IPS-NIHi7 (cell line): ENCODE results near the gene F10.
A peak's percentile ranks its signal among the peaks of the same experiment; 100 is the strongest.

ENCODE experiments used
- DNase-seq: peaks from one replicate; pipeline ENCODE4 v3.0.0; 2012; ENCODE audit warnings: mixed read lengths; ENCODE audit errors: extremely low spot score

F10 gene

DNA sequence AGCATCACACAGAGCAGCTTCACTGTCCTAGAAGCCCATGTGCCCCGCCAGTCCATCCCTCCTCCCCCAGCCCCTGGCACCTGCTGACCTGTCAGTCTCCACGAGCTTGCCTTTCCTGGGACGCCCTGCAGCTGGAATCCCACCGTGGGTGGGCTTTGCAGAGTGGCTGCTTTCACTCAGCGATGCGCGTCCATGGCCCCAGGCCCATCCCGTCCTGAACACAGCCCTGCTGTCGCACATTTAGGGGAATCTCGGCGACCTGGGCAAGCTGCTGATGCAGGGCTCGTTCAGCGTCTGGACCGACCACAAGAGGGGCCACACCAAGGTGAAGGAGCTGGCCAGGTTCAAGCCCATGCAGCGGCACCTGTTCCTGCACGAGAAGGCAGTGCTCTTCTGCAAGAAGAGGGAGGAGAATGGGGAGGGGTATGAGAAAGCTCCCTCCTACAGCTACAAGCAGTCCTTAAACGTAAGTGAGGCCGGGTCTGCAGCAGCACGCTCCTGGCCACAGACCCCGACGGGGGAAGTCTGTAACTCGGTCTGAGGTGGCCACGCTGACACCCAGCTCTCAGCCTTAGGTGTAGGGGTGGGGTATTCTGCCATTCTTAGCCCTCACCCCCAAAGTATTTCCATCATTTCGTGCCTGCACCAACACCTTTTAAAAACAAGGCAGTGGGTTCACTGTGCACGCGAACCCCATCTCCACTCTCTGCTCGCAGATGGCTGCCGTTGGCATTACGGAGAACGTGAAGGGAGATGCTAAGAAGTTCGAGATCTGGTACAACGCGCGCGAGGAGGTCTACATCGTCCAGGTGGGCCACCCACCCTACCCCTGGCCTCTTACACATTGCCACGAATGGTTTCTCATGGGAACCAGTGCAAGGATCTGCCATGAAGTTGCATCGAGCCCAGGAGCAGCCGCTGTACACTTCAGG lies 35.3 kb upstream of the F10 start:
- DNase-seq: no peak

DNA sequence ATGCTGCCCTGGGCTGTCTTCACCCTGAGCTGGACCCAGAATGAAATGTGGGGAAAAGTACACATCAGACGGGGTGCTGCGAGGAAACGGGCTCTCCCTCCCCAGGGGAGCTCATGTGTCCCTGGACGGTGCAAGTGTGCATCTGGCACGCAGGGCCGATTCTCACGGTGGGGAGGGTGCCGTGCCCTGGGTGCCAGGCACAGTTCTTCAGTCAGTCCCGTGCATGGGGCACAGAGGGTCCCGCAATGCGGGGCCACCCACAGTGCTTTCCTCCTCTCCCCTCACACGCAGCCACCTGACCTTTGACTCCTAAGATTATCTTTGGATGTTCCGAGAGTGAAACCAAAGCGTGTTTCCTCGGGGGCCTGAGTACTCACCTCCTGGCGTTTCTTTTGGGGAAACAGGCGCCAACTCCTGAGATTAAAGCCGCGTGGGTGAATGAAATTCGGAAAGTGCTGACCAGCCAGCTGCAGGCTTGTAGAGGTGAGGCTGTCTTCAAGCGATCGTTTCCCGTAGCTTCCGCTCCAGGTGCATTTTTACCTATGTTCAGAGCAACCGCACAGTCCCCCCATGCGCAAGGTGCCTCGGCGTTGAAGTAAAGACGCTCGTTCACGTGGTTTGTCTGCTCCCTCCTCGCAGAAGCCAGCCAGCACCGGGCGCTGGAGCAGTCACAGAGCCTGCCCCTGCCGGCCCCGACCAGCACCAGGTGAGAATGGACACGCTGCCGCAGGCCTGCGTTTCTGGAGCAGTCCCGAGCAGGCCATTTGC lies 34.5 kb upstream of the F10 start:
- DNase-seq: no peak

DNA sequence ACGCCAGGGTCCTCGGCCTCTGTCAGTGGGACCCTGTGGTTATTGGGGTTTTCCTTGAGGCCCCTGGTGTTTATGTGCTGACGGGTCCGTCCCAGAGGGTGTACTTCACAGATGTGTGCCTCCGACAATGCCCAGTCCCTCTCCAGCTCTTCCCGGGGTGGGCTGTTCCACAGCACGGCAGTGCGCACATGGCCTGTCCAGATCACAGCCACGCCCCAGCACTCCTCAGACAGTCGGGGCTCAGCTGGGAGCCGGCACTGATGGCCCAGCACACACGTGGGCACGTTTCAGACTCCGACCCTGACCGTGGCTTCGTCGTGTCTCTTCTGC lies 33.9 kb upstream of the F10 start:
- DNase-seq: no peak

DNA sequence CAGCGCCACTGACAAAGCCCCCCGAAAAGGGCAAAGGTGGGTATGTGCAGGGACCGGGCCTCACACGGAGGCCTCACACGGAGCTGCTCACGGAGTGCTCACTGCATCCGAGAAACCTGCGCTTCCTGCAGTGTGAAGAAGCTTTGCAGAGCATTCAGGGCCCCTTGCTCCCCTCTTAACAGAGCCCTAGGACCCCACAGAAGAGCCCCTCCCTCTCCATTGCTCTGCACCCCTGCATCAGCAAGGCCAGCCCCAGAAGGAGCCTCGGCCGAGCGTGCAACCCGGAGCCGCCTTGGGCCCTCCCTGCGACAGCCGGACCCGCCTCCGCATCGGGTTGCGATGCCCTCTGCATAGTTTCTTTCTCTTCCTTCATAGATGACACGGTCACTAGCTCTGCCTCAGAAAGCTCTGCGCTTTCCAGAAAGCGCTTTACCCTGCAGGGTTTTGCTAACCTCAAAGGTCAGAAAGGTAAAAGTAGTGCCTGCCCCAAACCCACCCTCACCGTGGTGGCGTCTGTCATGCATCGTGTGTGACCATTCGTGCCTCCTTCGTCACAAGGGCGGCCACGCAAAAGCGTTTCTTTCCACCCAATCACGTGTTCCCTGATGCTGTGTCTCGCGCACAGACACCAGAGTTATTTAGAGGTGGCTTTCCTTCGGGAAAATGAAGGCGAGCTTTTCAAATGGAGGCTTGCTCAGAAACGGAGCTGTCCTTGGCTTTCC lies 32.7 kb upstream of the F10 start:
- DNase-seq: peak; percentile 53

DNA sequence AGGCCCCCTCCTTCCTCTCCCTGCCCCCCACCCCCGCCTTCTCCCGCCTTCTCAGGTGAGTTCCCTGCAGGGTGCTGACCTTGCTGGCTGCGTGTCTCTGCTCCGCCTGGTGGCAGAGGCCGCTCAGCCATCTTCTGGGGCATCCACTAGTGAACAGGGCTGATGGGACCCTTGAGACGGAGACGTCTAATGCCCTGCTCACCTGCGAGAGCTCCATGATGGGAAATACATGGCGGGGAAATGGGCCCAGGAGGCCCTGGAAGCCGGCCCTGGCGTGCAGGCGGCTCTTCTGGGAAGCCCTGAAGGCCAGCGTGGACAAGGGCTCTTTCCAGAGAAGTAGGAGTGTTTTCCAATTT lies 32.2 kb upstream of the F10 start:
- DNase-seq: peak; percentile 83

DNA sequence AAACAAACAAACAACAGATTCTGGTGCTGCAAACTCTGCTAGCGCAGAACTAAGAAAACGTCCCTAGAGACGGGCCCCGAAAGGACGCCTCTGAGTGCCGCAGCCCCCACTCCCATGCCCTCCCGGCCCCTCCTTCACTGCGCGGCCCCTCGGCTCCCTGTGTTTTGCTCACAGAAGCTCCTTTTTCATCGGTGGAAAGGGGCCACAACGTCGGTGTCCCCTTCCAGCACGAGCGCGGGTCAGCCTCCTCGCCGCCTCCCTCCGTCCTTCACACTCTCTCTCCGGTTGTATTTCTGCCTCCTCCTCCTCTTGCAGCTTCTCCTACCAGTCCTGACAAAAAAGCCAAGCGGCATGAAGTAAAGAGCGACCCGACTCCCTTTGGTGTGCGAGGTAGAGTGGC lies 31.8 kb upstream of the F10 start:
- DNase-seq: no peak

DNA sequence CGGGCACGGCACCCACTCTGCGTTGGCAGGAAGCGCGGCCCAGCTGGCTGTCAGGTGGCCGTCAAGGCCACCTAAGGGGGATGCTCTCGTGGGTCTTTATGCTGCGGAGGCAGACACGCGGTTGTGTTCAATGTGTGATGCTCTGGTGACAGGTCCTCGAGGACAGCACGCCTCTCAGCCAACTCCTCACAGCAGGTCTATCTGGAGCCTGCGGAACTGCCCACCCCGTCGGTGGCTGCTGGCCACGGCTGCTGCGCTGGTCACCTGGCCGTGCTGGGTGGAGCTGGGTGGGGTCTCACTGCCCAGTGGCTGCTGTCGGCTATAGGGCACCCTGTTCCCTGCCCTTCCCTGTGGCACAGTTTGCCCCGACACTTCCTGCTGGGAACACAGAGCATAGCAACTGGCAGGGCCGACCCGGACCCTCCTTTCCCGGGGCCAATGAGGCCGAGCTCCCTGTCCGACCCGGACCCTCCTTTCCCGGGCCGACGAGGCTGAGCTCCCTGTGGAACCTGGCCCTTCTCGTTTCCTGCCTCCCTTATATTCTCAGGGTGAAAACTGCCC lies 31.3 kb upstream of the F10 start:
- no peak for DNase-seq

DNA sequence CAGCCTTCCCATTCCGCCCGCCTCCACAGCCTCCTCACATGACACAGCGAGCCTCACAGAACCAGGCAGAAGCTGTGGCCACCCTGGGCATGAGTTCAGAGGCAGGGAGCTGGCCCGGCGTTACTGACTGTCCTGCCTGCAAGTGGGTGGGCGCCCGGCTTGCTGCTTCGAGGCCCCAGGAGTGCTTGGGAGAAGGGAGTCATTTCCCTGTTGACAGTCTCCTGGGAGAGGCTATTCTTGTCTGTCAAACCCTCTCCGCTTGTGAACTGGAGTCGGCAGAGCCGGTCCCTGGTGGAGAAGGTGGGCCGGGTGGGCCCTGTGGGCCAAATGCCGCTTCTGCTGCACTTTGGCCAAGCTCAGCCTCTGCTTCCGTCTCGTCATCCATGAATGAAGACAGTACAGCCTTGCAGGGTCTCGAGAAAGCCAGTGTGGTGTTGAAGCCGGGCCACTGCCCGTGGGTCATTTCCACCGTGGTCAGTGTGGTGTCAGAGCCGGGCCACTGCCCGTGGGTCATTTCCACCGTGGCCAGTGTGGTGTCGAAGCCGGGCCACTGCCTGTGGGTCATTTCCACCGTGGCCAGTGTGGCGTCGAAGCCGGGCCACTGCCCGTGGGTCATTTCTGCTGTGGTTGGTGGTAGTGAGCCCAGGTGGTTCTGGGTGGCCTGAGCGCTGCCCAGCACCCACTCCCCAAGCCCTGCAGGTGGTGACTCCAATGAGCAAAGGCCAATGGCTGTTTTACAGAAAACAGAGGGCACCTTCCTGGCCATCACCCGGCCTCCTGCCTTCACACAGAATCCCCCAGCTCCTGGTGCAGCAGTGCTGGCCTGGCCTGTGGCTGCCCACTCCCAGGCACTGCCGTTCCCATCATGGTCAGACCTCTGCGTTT lies 30.5 kb upstream of the F10 start:
- no peak for DNase-seq

DNA sequence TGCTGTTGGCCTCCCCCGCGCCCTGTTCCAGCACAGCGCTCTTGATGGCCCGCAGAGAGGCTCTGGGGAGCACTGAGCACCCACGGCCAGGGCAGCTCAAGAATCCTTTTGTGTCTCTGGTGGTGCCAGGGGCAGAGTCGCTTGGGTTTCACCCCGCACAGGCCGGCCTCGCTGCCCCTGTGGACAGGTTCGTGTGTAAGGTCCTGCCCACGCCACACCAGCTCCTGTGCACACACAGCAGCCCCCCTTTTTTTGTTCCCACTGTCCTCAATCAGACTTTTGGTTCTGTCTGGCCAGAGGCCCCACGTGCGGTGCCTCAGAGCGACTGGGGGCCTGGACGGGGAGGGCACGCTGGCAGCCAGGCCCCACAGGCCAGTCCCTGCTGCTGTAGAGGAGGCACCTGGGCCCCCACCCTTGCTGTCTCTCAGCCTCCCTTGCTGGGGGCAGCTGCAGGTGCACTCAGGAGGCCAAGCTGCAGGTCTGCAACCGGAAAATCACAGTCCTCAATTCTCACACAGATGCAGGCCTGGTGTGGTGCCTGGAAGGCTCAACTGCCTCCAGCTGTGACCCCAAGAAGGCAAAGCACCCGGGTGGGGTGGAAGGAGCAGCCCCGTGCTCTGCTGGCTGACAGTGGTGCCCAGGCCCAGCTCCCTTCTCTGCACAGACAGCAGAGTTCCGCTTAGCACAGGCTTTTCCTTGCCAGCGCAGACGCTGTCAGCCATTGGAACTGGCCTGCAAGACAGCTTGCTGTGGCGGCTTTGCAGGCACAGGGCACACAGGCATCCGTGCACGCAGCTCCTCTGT lies 29.6 kb upstream of the F10 start:
- no peak for DNase-seq

DNA sequence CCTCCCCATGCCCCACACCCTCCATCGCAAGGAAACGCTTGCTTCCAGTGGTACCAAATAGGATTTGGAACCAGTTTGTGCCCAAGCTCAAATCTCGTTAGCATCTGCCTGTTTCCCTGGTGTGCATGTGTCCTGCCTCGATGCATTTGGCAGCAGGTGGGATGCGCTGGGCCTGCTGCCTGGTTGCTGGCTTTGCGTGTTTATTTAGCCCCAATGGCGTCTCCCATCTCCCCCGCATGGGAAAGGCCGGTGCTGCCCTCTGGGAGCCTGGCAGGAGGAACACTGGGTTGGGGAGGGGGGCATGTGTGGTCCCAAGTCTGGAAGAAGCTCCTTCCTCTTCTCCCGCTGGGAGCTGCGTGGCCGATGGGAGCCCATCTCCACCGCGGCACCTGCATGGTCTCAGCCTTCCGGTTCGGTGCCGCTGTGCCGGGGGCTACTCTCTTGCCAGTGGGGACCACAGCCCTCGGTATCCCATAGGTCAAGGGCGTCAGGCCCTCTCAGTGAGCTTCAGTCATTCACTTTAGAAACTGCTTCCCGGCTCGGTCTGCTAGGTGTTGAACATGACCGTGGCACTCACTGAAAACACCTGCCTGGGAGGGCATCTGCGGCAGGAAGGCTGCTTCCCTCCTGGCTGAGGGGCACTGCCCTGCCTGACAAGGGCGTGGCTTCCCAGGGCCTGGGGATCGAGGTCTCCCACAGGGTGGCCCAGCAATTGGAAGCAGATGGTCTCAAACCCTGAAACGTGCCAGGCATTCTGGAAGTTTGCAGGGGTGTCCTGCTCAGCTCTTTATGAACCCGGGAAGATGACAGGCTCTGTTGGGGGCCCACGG lies 28.8 kb upstream of the F10 start:
- DNase-seq: no peak

DNA sequence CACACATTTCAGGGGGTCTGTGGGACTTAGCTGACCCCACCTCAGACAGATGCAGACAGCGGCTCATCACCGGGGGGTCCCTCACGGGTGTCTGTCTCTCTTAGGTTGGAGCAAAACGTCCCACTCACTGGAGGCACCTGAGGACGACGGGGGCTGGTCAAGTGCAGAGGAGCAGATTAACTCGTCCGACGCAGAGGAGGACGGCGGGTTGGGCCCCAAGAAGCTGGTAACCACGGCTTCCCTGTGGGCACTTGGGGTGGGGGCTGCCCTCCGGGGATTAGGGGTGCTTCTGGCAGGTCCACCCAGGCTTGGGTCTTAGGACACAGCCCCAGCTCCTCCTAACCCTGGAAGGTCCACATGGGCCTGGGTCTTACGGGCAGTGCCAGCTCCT lies 28.2 kb upstream of the F10 start:
- DNase-seq: no peak

DNA sequence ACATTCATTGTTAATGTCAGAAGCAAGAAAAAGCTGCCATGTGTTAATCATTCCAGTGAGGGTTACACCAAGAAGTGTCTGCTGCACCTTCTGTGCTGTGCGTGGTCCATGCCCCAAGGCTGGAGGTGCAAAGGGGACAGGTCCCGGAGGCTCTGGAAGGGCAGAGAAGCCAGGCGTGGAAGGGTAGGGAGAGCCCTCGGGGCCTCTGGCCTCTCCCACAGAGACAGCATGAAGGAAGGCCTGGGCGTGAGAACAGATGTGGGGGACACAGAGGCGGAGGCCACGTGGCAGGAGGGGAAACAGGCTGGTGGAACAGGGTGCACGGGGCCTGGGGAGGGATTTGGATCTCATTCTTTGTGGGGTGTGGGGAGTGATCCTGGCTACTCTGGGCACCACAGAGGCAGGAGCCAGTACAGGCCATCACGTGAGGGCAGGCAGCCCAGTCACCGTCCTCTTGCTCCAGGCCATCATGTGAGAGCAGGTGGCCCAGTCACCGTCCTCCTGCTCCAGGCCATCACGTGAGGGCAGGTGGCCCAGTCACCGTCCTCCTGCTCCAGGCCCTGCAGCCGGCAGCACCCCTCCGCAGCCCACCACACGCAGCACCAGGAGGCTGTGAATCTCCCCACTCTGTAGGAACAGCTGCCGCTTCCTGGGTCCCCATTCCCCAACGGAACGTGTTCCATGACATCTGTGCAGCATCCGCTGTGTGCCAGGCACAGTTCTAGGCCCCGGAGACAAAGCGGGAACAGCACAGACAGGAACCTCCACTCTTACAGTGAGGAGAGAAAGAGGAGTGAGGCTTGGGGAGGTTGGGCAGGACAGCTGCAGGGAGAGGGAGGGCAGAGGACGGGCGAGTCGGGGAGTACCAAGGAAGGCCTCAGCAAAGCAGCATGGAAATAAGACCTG lies 27.2 kb upstream of the F10 start:
- no peak for DNase-seq

DNA sequence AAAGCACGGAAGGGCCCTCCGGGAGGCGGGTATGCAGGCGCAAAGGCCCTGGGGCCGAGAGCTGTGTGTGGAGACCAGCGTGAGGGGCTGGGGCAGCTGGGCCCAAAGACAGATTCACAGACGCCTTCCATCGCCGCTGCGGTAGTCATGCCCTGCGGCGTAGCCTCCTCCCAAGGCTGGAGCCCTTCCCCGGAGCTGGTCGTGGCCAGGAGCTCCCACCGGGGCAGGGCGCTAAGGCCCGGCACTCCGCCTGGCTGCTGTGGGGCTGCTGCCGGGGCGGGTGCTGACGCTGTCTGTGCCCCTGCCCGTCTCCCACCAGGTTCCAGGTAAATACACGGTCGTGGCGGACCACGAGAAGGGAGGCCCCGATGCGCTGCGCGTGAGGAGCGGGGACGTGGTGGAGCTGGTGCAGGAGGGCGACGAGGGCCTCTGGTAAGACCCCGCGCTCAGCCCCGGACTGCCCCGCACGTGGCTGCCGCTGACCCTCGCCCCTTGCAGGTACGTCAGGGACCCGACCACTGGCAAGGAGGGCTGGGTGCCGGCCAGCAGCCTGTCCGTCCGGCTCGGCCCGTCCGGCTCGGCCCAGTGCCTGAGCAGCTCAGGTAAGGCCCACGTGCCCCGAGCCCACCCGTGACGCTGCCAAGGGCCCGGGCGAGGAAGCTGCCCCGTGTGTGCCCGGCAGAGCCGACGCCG lies 26.4 kb upstream of the F10 start:
- no peak for DNase-seq

DNA sequence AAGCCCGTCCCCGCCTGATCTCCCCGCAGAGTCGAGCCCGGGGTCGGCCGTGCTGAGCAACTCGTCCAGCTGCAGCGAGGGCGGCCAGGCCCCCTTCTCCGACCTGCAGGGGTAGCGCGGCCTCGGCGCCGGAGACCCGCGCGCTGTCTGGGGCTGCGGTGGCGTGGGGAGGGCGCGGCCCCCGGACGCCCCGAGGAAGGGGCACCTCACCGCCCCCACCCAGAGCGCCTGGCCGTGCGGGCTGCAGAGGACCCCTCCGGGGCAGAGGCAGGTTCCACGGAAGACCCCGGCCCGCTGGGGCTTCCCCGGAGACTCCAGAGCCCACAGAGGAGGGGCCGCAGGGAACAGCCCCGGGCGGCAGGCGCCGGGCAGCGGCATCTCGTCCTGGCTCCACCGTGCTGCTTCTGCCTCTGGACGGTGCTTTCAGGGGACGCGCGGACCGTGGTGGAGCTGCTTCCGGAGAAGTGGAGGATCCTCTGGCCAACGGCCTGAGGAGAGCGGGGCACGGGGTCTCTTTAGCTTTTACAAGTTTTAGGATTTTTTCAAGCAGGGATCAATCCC lies 25.8 kb upstream of the F10 start:
- no peak for DNase-seq

DNA sequence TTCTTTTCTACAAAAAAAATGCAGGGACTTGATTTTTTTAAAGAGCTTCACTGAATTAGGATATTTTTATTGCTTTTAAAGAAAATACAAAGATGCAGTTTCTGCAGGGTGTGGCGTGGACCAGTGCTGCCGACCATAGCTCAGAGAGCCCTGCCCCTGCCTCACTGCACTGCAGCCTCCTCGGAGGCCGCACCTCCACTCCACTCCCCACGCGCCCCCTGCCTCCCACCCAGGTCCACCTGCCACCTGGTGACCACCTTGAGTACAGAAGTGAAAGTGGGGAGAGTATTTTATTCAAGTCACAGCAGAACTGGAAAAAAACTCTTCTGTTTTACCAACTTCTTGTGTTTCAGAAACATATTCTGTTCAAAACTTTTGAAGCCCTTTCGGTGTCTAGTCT lies 24.9 kb upstream of the F10 start:
- DNase-seq: no peak

DNA sequence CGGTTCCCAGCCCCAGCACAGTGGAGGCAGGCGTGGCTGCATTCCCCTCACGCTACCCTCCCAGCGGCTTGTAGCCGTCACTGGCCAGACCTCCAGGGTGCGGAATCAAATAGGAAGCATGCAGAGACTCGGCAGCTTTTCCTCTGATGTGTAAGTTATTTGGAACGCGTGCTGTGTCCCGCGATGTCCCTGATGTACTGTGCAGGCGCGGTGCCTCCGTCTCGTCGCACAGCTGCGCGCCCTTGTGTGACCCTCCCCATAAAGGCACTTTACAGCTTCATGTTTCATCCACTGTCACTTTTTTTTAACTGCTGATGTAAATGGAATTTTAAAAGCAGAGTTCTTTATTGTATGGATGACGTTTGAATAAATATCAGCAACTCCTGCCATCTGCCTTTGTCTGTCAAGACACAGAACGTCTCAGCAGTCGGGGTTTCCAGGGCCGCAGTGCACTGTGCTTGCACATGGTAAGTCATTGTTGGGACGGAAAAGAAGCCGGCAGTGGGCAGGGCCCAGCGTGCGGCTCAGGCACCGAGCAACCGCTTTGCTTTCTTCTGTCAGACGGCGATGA lies 24.4 kb upstream of the F10 start:
- DNase-seq: no peak

DNA sequence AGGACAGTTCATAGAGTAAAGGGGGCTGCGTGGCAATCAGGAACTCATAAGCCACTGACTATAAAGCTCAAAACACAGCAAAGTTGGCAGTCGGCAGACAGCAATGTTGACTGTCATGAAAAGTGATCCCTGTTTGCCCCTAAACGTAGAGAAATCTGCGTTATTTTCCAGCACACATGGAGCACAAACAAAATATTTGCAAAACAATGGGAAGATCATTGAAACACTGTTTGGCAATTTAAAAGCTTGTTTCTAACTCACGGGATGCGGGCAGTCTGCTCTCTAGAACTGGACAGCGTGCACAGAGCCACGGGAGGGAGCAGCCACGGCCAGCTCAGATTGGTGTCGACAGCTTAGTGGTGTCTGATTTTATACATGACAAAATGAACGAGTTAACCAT lies 23.5 kb upstream of the F10 start:
- DNase-seq: no peak
